Measurements from ENCODE around the gene ZNF410. TPM values are rescaled to one million over a fixed set of nuclear protein-coding genes. Genes with fewer than 3 reads are reported as not detected.
A peak's percentile ranks its signal among the peaks of the same experiment; 100 is the strongest.

Gene ZNF410
- total RNA-seq, 1 donor from 2014 or later = 33.6 TPM

- intact Hi-C loops (cut with DNase I) = no loop called here
- no peak for TF ChIP-seq CTCF (IDR thresholded peaks at IDR 0.05)
- Histone ChIP-seq H3K27ac (no peak overlapping the region), H3K4me1 (no peaks in the 10 kb centered on the region), H3K9me3 (no peaks in the 10 kb centered on the region), H3K27me3 (no peaks in the 10 kb centered on the region), H3K4me3 (no peak overlapping the region), H3K36me3 (no peaks in the 10 kb centered on the region)
- DNase-seq (ENCODE audit: low spot score in 2 of 2) = no peak
These were observed 8.2 kb upstream of the ZNF410 start for GRCh38 chr14:73878436-73878835.

GRCh38 chr14:73879027-73879426 is 7.6 kb upstream of the ZNF410 start:
- Histone ChIP-seq H3K27me3 (no peaks in the 10 kb centered on the region), H3K9me3 (no peaks in the 10 kb centered on the region), H3K27ac (no peak overlapping the region), H3K4me3 (no peak overlapping the region), H3K36me3 (no peaks in the 10 kb centered on the region), H3K4me1 (no peaks in the 10 kb centered on the region)
- TF ChIP-seq CTCF (IDR thresholded peaks at IDR 0.05) = no peak
- intact Hi-C loops (cut with DNase I) = no loop called here
- DNase-seq (ENCODE audit: low spot score in 2 of 2) = no peak

GRCh38 chr14:73884438-73885190 is 2.0 kb upstream of the ZNF410 start:
- no peak overlapping the region for H3K27ac ChIP-seq
- no peak overlapping the region for H3K4me3 ChIP-seq
- intact Hi-C loops (cut with DNase I) = loop anchor here (5.0 kb wide), 1 partner anchor 97 kb away; no protein-coding TSS in a partner anchor
- H3K36me3 ChIP-seq = no peaks in the 10 kb centered on the region
- H3K4me1 ChIP-seq = peaks cover 10 to 13% of the 10 kb centered on the region in 2 donors
- TF ChIP-seq CTCF (IDR thresholded peaks at IDR 0.05) = no peak
- no peaks in the 10 kb centered on the region for H3K9me3 ChIP-seq
- H3K27me3 ChIP-seq = no peaks in the 10 kb centered on the region
- no peak for DNase-seq (ENCODE audit: low spot score in 2 of 2)

GRCh38 chr14:73887318-73887616 is 608 bp downstream of the ZNF410 start:
- peaks cover 10 to 13% of the 10 kb centered on the region in 2 donors for H3K4me1 ChIP-seq
- no peak for TF ChIP-seq CTCF (IDR thresholded peaks at IDR 0.05)
- intact Hi-C loops (cut with DNase I) = loop anchor here (2.0 to 5.0 kb wide), 3 partner anchors 100 to 242 kb away; partner anchors contain the start of genes BBOF1, DNAL1 and ENTPD5

GRCh38 chr14:73887694-73888459 is 1.2 kb downstream of the ZNF410 start:
- no peaks in the 10 kb centered on the region for H3K27me3 ChIP-seq
- peak overlapping the region; percentile 96 for H3K27ac ChIP-seq
- H3K4me3 ChIP-seq = peak overlapping the region; percentile 80 to 95
- H3K36me3 ChIP-seq = peaks cover 3 to 4% of the 10 kb centered on the region in 2 donors
- H3K9me3 ChIP-seq = no peaks in the 10 kb centered on the region
- no peak for TF ChIP-seq CTCF (IDR thresholded peaks at IDR 0.05)
- peaks cover 10 to 13% of the 10 kb centered on the region in 2 donors for H3K4me1 ChIP-seq
- DNase-seq (ENCODE audit: low spot score in 2 of 2) = no peak
- intact Hi-C loops (cut with DNase I) = loop anchor here (2.0 to 5.0 kb wide), 3 partner anchors 101 to 243 kb away; partner anchors contain the start of genes BBOF1, DNAL1 and ENTPD5

More at GRCh38 chr14:73887318-73887616, 608 bp downstream of the ZNF410 start:
- H3K9me3 ChIP-seq = no peaks in the 10 kb centered on the region
- H3K27me3 ChIP-seq = no peaks in the 10 kb centered on the region
- peak overlapping the region; percentile 96 for H3K27ac ChIP-seq
- DNase-seq (ENCODE audit: low spot score in 2 of 2) = no peak
- peaks cover 0 to 4% of the 10 kb centered on the region in 2 donors for H3K36me3 ChIP-seq
- peak overlapping the region; percentile 80 to 95 for H3K4me3 ChIP-seq
